ENCODE data around the gene MOGAT2.

DNA sequence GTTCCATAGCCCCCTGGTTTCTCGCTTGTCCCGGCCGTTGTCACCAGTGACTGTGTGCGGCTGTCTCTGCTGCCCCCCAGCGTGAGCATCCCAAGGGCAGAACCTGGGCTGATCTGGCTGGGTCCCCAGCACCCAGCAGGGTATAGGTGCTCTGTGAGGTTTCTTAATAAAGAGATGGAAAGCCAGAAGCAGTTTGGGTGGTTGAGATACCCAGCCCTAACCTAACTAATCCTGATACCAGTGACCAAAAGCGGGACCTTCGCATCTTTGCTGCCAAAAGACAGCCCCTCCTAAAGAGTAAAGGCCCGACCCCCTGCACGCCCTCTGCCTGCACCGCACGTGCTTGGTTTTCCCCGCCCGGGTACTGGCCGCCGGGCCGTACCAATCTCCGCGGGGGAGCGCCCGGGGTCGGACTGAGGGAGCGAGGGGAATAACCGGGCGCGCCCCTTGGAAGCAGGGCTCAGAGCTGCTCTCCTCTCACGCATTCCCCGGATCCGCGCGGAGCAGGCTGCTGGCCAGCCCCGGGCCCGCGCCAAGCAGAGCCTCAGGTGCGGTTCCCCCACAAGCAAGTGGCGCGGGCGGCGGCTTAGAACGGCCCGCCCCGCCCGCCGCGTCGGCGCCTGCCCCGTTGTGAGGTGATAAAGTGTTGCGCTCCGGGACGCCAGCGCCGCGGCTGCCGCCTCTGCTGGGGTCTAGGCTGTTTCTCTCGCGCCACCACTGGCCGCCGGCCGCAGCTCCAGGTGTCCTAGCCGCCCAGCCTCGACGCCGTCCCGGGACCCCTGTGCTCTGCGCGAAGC lies 50.7 kb downstream of the MOGAT2 start, which contains the start of gene DGAT2:
- TF ChIP-seq, protein P1, sequence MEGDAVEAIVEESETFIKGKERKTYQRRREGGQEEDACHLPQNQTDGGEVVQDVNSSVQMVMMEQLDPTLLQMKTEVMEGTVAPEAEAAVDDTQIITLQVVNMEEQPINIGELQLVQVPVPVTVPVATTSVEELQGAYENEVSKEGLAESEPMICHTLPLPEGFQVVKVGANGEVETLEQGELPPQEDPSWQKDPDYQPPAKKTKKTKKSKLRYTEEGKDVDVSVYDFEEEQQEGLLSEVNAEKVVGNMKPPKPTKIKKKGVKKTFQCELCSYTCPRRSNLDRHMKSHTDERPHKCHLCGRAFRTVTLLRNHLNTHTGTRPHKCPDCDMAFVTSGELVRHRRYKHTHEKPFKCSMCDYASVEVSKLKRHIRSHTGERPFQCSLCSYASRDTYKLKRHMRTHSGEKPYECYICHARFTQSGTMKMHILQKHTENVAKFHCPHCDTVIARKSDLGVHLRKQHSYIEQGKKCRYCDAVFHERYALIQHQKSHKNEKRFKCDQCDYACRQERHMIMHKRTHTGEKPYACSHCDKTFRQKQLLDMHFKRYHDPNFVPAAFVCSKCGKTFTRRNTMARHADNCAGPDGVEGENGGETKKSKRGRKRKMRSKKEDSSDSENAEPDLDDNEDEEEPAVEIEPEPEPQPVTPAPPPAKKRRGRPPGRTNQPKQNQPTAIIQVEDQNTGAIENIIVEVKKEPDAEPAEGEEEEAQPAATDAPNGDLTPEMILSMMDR (IDR thresholded peaks at IDR 0.05; ENCODE audit: low read length) = peak; percentile 41
- no peak for TF ChIP-seq EZH2 (optimal IDR thresholded peaks at IDR 0.05; ENCODE audit: low read depth, low read length)

Data from MM.1S (cell line).